ENCODE measurements around the gene HHIPL1.

HHIPL1 gene

DNA sequence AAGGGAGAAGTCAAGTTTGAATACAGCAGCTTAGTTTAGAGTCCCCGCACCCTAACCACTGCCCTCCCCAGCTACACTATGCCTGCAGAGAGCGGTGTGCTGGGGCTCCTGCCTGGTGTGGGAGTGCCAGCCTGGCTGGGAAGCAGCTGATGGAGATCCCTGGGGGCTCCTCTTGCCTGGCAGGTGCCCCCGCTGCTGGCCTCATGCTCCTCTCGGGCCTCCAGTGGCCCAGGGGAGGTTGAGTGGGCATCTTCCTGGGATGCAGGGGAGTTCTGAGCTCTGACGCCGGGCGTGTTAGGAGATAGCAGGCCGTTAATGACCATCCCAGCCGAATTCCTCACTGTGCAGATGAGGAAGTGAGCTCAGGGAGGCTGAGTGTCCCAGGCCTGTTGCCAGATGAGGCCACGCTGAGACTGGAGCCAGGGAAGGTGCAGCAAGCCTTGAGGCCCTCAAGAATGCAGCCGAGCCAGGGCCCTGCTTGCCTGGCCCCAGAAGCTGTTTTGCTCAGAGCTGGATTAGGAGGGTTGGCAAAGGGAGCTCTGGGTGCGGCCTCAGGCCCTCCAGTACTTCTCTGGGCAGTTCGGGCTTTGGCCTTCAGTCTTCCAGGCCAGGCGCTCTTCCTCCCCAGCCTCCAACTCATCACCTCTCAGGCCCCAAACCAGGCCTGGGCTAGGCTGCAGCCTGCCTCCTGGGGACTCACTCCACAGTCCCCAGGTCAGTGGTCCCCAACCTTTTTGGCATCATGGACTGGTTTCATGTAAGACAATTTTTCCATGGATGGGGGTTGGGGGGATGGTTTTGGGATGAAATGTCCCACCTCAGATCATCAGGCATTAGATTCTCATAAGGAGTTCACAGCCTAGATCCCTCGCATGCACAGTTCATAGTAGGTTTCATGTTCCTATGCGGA is 32.6 kb downstream of the HHIPL1 start:
- Histone ChIP-seq H3K27me3 (replicated peaks) (peaks cover 3% of the 10 kb centered on the region), H3K36me3 (replicated peaks) (no peaks in the 10 kb centered on the region), H3K27ac (no peak overlapping the region), H3K4me3 (ENCODE audit: low read depth, low read length) (no peak overlapping the region)
- TF ChIP-seq CTCF (IDR thresholded peaks at IDR 0.05; ENCODE audit: low read depth, low read length, missing control alignments), result no peak
- no peak for DNase-seq
- in situ Hi-C loops (cut with HindIII; ENCODE audit: low pct_ligation_motif_present, low sequenced_read_pairs), result no loop called here

DNA sequence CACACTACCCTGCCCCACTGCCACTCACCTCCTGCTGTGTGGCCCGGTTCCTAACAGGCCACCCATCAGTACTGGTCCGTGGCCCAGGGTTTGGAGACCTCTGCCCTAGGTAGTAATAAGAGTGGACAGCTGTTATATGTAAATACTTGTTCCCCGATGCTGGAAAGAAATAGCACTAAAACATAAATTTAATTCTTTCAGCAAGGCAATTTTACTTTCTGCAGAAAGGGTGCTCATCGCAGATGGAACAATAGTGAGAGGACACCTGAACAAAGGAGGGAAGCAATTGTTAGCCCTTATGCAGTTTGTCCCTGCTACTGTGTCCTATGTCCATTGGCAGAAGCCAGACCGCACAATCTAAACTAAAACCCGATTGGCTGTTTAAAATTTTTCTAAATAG is 33.3 kb downstream of the HHIPL1 start:
- no peak overlapping the region for H3K27ac ChIP-seq

DNA sequence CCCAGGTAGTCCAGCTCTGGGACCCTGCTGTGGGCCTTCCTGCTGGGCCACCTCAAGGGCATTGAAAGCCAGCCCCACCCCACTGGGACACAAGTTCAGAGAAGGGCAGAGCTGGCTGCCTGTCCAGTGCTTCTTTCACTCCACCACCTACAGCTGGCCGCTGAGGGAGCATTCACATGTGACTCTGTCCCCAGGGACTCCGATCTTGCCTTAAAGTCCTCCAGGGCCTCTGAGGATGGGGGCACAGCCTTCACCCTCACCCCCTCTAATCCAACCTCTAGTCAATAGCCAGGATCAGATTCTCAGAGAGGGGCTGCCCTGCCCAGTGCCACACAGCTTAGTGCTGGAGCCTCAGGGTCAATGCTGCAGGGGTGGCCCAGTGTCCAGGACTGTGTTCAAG is 34.2 kb downstream of the HHIPL1 start:
- H3K27ac ChIP-seq, result no peak overlapping the region
- peaks cover 3% of the 10 kb centered on the region for H3K27me3 ChIP-seq (replicated peaks)
- TF ChIP-seq CTCF (IDR thresholded peaks at IDR 0.05; ENCODE audit: low read depth, low read length, missing control alignments), result no peak
- no peaks in the 10 kb centered on the region for H3K36me3 ChIP-seq (replicated peaks)
- no peak for DNase-seq
- no peak overlapping the region for H3K4me3 ChIP-seq (ENCODE audit: low read depth, low read length)
- in situ Hi-C loops (cut with HindIII; ENCODE audit: low pct_ligation_motif_present, low sequenced_read_pairs), result no loop called here

More for the DNA sequence above, 33.3 kb downstream of the HHIPL1 start:
- in situ Hi-C loops (cut with HindIII; ENCODE audit: low pct_ligation_motif_present, low sequenced_read_pairs), result no loop called here
- Histone ChIP-seq H3K27me3 (replicated peaks) (peaks cover 3% of the 10 kb centered on the region), H3K4me3 (ENCODE audit: low read depth, low read length) (no peak overlapping the region), H3K36me3 (replicated peaks) (no peaks in the 10 kb centered on the region)
- DNase-seq, result no peak
- TF ChIP-seq CTCF (IDR thresholded peaks at IDR 0.05; ENCODE audit: low read depth, low read length, missing control alignments), result no peak

- Histone ChIP-seq H3K27me3 (replicated peaks) (peaks cover 3% of the 10 kb centered on the region), H3K27ac (no peak overlapping the region), H3K4me3 (ENCODE audit: low read depth, low read length) (no peak overlapping the region), H3K36me3 (replicated peaks) (no peaks in the 10 kb centered on the region)
- in situ Hi-C loops (cut with HindIII; ENCODE audit: low pct_ligation_motif_present, low sequenced_read_pairs), result no loop called here
- DNase-seq, result no peak
- TF ChIP-seq CTCF (IDR thresholded peaks at IDR 0.05; ENCODE audit: low read depth, low read length, missing control alignments), result no peak
Measured at GRCh38 chr14:99679543-99679942, 34.6 kb downstream of the HHIPL1 start.

- Histone ChIP-seq H3K27me3 (replicated peaks) (peaks cover 3% of the 10 kb centered on the region), H3K4me3 (ENCODE audit: low read depth, low read length) (no peak overlapping the region), H3K36me3 (replicated peaks) (no peaks in the 10 kb centered on the region), H3K27ac (no peak overlapping the region)
- in situ Hi-C loops (cut with HindIII; ENCODE audit: low pct_ligation_motif_present, low sequenced_read_pairs), result no loop called here
- TF ChIP-seq CTCF (IDR thresholded peaks at IDR 0.05; ENCODE audit: low read depth, low read length, missing control alignments), result no peak
- DNase-seq, result no peak
Measured at GRCh38 chr14:99679996-99680395, 35.1 kb downstream of the HHIPL1 start.
